GM12878 (cell line): ENCODE data around the gene PGAM2. TPM values are rescaled to one million over a fixed set of nuclear protein-coding genes. Genes with fewer than 3 reads are reported as not detected.

ENCODE experiments used
- BCL11A ChIP-seq: IDR thresholded peaks from 2 replicates; pipeline ENCODE4 v1.6.1; 2011; ENCODE audit warnings: low read depth, low read length
- BCLAF1 ChIP-seq: fragments of 450-650 bp; IDR thresholded peaks from 2 replicates; pipeline ENCODE4 v1.6.1; 2017; ENCODE audit warnings: antibody characterized with exemption, mild to moderate bottlenecking, moderate library complexity
- ETV6 ChIP-seq, 2 experiments: fragments of 450-650 bp in 1 of 2; IDR thresholded peaks in 1 of 2; conservative IDR thresholded peaks in 1 of 2; 2 replicates each; pipeline ENCODE4 v1.6.1; 2014; ENCODE audit warnings: antibody characterized with exemption in 1 of 2, borderline replicate concordance in 1 of 2, low read depth in 1 of 2, mild to moderate bottlenecking in 1 of 2, moderate library complexity in 1 of 2
- FOXK2 ChIP-seq: fragments of 450-650 bp; IDR thresholded peaks from 2 replicates; pipeline ENCODE4 v1.6.1; 2017; ENCODE audit warnings: mild to moderate bottlenecking, moderate library complexity
- FOXM1 ChIP-seq: IDR thresholded peaks from 2 replicates; pipeline ENCODE4 v1.6.1; 2012; ENCODE audit warnings: low read depth, mild to moderate bottlenecking, inconsistent platforms, low read length, moderate library complexity
- GATAD2B ChIP-seq: fragments of 450-650 bp; conservative IDR thresholded peaks from 2 replicates; pipeline ENCODE4 v1.6.1; 2017; ENCODE audit warnings: low read depth, mild to moderate bottlenecking, moderate library complexity
- HDAC2 ChIP-seq: fragments of 200-600 bp; sonication (generic); IDR thresholded peaks from 2 replicates; pipeline ENCODE4 v1.6.1; 2017
- IRF3 ChIP-seq: fragments of 450-650 bp; IDR thresholded peaks from 2 replicates; pipeline ENCODE4 v1.6.1; 2014; ENCODE audit warnings: mild to moderate bottlenecking
- IRF4 ChIP-seq: IDR thresholded peaks from 2 replicates; pipeline ENCODE4 v1.6.1; 2011; ENCODE audit warnings: low read depth, low read length
- JUNB ChIP-seq: IDR thresholded peaks from 2 replicates; pipeline ENCODE4 v1.6.1; 2016; ENCODE audit warnings: antibody characterized with exemption, mild to moderate bottlenecking
- MEF2A ChIP-seq: IDR thresholded peaks from 2 replicates; pipeline ENCODE4 v1.6.1; 2011; ENCODE audit warnings: low read depth, mild to moderate bottlenecking, low read length, moderate library complexity; ENCODE audit not compliant: insufficient read depth
- NFYA ChIP-seq: IDR thresholded peaks from 2 replicates; pipeline ENCODE4 v1.6.1; 2011; ENCODE audit warnings: low read depth, mild to moderate bottlenecking, low read length, improper control_type of control experiment, borderline replicate concordance
- POLR2AphosphoS5 ChIP-seq: IDR thresholded peaks from 2 replicates; pipeline ENCODE4 v1.6.1; 2011; ENCODE audit warnings: mild to moderate bottlenecking, low read length, inconsistent platforms
- POU2F2 ChIP-seq: IDR thresholded peaks from 3 replicates; pipeline ENCODE4 v1.6.1; 2011; ENCODE audit warnings: low read depth, mild to moderate bottlenecking, low read length, borderline replicate concordance
- RBBP5 ChIP-seq: fragments of 200-600 bp; sonication (generic); conservative IDR thresholded peaks from 2 replicates; pipeline ENCODE4 v1.6.1; 2016
- SIN3A ChIP-seq: IDR thresholded peaks from 2 replicates; pipeline ENCODE4 v1.6.1; 2012; ENCODE audit warnings: low read depth, low read length, improper control_type of control experiment
- SMAD1 ChIP-seq: fragments of 450-650 bp; IDR thresholded peaks from 2 replicates; pipeline ENCODE4 v1.6.1; 2018; ENCODE audit warnings: mild to moderate bottlenecking, low read depth; ENCODE audit not compliant: partially characterized antibody
- SMC3 ChIP-seq: IDR thresholded peaks from 2 replicates; pipeline ENCODE4 v1.6.1; 2011; ENCODE audit warnings: low read length, improper control_type of control experiment, borderline replicate concordance
- SPI1 ChIP-seq: IDR thresholded peaks from 2 replicates; pipeline ENCODE4 v1.6.1; 2011; ENCODE audit warnings: low read depth, mild to moderate bottlenecking, low read length, moderate library complexity, borderline replicate concordance; ENCODE audit not compliant: insufficient read depth
- TCF12 ChIP-seq: IDR thresholded peaks from 2 replicates; pipeline ENCODE4 v1.6.1; 2011; ENCODE audit warnings: low read depth, mild to moderate bottlenecking, low read length
- WRNIP1 ChIP-seq: IDR thresholded peaks from 2 replicates; pipeline ENCODE4 v1.6.1; 2011; ENCODE audit warnings: low read depth, low read length, improper control_type of control experiment, borderline replicate concordance
- ZBED1 ChIP-seq: IDR thresholded peaks from 2 replicates; pipeline ENCODE4 v1.6.1; 2016; ENCODE audit warnings: borderline replicate concordance
- ZBTB4 ChIP-seq: fragments of 450-650 bp; formaldehyde crosslinking; IDR thresholded peaks from 2 replicates; pipeline ENCODE4 v1.4.0; 2022; ENCODE audit warnings: mild to moderate bottlenecking, moderate library complexity
- ZNF274 ChIP-seq: IDR thresholded peaks from one replicate; pipeline ENCODE4 v1.8.0; 2011; ENCODE audit not compliant: insufficient read length, insufficient read depth
- ZNF384 ChIP-seq: IDR thresholded peaks from 2 replicates; pipeline ENCODE4 v1.6.1; 2012; ENCODE audit warnings: low read depth, mild to moderate bottlenecking, low read length, improper control_type of control experiment, borderline replicate concordance
- ZSCAN29 ChIP-seq: fragments of 450-650 bp; IDR thresholded peaks from 2 replicates; pipeline ENCODE4 v1.6.1; 2017; ENCODE audit warnings: mild to moderate bottlenecking, moderate library complexity
- polyA plus RNA-seq, 11 experiments: library from polyadenylated mRNA; depleted of rRNA in 4 of 11; unstranded in 6 of 11; stranded (reverse) in 5 of 11; fragments of >200 nt; fragmentation: Nextera tagmentation in 4 of 11; fragmentation: Illumina TruSeq in 1 of 11; extraction: Ambion mirVana in 4 of 11; extraction: Trizol in 1 of 11; gene quantifications; 1 replicate in 1 of 11; 2 replicates in 10 of 11; pipeline versions ENCODE4 v1.2.1 to v1.2.3, GENCODE V29; 2011 to 2016; ENCODE audit warnings: inconsistent platforms in 2 of 11, missing spikeins in 2 of 11, low read depth in 1 of 11
- total RNA-seq, 4 experiments: library from RNA; depleted of rRNA in 3 of 4; stranded (reverse); fragments of >200 nt in 3 of 4; fragmentation: Illumina TruSeq in 1 of 4; extraction: Trizol in 1 of 4; gene quantifications; 2 replicates each; pipeline versions ENCODE4 v1.2.1 to v1.2.3, GENCODE V29; 2013 to 2021

Gene PGAM2
- total and polyA plus RNA-seq, 10 of the 15 experiments (the other 5 are each of a cell fraction or from before 2014, with no cell fraction given) = not detected

GRCh38 chr7:44046321-44047061 lies 18.9 kb downstream of the PGAM2 start (continued):
- peak in 1 of 2 experiments; percentile 51; a peak in 2 of 4 replicates for TF ChIP-seq ETV6 (conservative IDR thresholded peaks at IDR 0.05 in 1 of 2, IDR thresholded peaks at IDR 0.05 in 1 of 2; ENCODE audit: borderline replicate concordance in 1 of 2, low read depth in 1 of 2)
- no peak for TF ChIP-seq FOXM1
- TF ChIP-seq TCF12 = peak; percentile 76
- TF ChIP-seq SPI1 = peak; percentile 79; the same call in 1 of the 2 replicates
- TF ChIP-seq ZBTB4 (CRISPR knock-in tag) = no peak
- TF ChIP-seq GATAD2B = no peak
- no peak for TF ChIP-seq SMAD1
- no peak for TF ChIP-seq ZNF384
- no peak for TF ChIP-seq BCL11A
- TF ChIP-seq WRNIP1 = no peak
- TF ChIP-seq SIN3A = no peak
- TF ChIP-seq ZNF274 = no peak
- no peak for TF ChIP-seq POLR2AphosphoS5
- TF ChIP-seq HDAC2 = no peak
- TF ChIP-seq JUNB = no peak
- TF ChIP-seq IRF4 = no peak
- TF ChIP-seq MEF2A = no peak
- TF ChIP-seq NFYA = no peak
- no peak for TF ChIP-seq FOXK2
- TF ChIP-seq POU2F2 = no peak
- no peak for TF ChIP-seq SMC3
- TF ChIP-seq IRF3 = no peak
- TF ChIP-seq ZSCAN29 = no peak
- no peak for TF ChIP-seq RBBP5
- TF ChIP-seq BCLAF1 = no peak
- TF ChIP-seq ZBED1 = no peak
